ENCODE results near the gene RAB7A. TPM values are rescaled to one million over a fixed set of nuclear protein-coding genes. Genes with fewer than 3 reads are reported as not detected.

RAB7A gene
- total and polyA plus RNA-seq, 4 donors, result 127 to 271 (median 209) TPM

DNA sequence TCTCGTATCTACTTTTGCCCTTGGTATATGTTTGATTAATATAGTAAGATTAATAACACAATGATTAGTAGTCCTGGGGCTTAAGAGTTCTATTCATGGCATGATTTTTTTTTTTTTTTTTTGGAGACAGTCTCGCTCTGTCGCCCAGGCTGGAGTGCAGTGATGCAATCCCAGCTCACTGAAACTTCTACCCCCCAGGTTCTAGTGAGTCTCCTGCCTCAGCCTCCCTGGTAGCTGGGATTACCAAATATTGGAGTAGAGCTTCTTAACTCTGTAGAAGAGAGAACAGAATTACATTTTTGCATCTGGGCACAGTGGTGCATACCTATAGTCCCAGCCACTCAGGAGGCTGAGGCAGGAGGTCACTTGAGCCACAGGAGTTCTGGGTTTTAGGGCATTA lies 58.9 kb downstream of the RAB7A start:
- Histone ChIP-seq H3K27ac (ENCODE audit: low read depth in 1 of 2, low read length in 1 of 2) (peak overlapping the region in 1 of 2 donors; percentile 66), H3K9ac (ENCODE audit: insufficient read depth in 1 of 2, low read length in 2 of 2) (no peak overlapping the region), H3K4me3 (no peak overlapping the region), H3K36me3 (ENCODE audit: control insufficient read depth in 4 of 4, insufficient read depth in 4 of 4, low read length in 4 of 4) (no peaks in the 10 kb centered on the region), H3K4me1 (ENCODE audit: control insufficient read depth in 5 of 5, insufficient read depth in 5 of 5, low read length in 5 of 5) (peaks cover 0 to 52% (median 9%) of the 10 kb centered on the region in 5 donors), H3K27me3 (ENCODE audit: control insufficient read depth in 3 of 3, insufficient read depth in 3 of 3, low read length in 2 of 3) (no peaks in the 10 kb centered on the region), H3K9me3 (ENCODE audit: control insufficient read depth in 4 of 4, insufficient read depth in 3 of 4, low read length in 3 of 4) (no peaks in the 10 kb centered on the region)
- DNase-seq, result no peak
- no peak for ATAC-seq (ENCODE audit: insufficient read depth, low FRiP score)
- WGBS, 2 donors, result 42 to 66% methylated on average over 3 of the region's 3 CpGs
- TF ChIP-seq, protein P1, sequence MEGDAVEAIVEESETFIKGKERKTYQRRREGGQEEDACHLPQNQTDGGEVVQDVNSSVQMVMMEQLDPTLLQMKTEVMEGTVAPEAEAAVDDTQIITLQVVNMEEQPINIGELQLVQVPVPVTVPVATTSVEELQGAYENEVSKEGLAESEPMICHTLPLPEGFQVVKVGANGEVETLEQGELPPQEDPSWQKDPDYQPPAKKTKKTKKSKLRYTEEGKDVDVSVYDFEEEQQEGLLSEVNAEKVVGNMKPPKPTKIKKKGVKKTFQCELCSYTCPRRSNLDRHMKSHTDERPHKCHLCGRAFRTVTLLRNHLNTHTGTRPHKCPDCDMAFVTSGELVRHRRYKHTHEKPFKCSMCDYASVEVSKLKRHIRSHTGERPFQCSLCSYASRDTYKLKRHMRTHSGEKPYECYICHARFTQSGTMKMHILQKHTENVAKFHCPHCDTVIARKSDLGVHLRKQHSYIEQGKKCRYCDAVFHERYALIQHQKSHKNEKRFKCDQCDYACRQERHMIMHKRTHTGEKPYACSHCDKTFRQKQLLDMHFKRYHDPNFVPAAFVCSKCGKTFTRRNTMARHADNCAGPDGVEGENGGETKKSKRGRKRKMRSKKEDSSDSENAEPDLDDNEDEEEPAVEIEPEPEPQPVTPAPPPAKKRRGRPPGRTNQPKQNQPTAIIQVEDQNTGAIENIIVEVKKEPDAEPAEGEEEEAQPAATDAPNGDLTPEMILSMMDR (IDR thresholded peaks at IDR 0.05; ENCODE audit: control extremely low read depth, extremely low read depth), result no peak

DNA sequence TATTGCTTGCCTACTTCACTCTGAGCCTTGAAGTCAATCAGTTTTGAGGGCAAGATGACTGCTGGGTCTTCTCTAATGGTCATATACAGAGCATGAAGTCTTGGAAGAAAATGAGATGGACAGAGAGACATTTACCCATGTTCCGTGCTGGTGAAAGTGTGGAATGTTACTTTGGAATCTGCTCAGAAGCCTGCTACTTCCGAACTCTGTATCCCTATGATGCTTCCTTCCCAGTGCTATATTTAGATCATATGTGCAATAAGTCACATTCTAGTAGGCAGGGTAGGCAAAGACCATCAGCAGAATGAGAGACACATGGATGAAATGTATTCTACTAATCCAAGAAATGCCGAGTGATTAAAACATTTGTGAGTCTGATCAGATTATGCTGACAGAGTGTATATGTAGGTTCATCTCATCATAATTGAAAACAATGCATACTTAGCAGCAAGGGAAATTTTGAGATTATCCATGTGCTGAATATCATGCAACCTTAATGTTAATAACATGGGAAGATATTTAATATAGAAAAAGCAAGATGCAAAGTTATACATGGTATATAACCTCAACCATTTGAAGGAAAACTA lies 60.5 kb downstream of the RAB7A start:
- Histone ChIP-seq H3K4me3 (no peak overlapping the region), H3K9ac (ENCODE audit: insufficient read depth in 1 of 2, low read length in 2 of 2) (no peak overlapping the region), H3K36me3 (ENCODE audit: control insufficient read depth in 4 of 4, insufficient read depth in 4 of 4, low read length in 4 of 4) (no peaks in the 10 kb centered on the region), H3K9me3 (ENCODE audit: control insufficient read depth in 4 of 4, insufficient read depth in 3 of 4, low read length in 3 of 4) (no peaks in the 10 kb centered on the region), H3K4me1 (ENCODE audit: control insufficient read depth in 5 of 5, insufficient read depth in 5 of 5, low read length in 5 of 5) (peaks cover 0 to 46% (median 9%) of the 10 kb centered on the region in 5 donors), H3K27me3 (ENCODE audit: control insufficient read depth in 3 of 3, insufficient read depth in 3 of 3, low read length in 2 of 3) (no peaks in the 10 kb centered on the region), H3K27ac (ENCODE audit: low read depth in 1 of 2, low read length in 1 of 2) (peak overlapping the region in 1 of 2 donors; percentile 66)
- 58 to 64% methylated on average over 3 of the region's 3 CpGs for WGBS, 2 donors
- ATAC-seq (ENCODE audit: insufficient read depth, low FRiP score) (no peak), DNase-seq (no peak)
- TF ChIP-seq, protein P1 (IDR thresholded peaks at IDR 0.05; ENCODE audit: control extremely low read depth, extremely low read depth), result no peak

DNA sequence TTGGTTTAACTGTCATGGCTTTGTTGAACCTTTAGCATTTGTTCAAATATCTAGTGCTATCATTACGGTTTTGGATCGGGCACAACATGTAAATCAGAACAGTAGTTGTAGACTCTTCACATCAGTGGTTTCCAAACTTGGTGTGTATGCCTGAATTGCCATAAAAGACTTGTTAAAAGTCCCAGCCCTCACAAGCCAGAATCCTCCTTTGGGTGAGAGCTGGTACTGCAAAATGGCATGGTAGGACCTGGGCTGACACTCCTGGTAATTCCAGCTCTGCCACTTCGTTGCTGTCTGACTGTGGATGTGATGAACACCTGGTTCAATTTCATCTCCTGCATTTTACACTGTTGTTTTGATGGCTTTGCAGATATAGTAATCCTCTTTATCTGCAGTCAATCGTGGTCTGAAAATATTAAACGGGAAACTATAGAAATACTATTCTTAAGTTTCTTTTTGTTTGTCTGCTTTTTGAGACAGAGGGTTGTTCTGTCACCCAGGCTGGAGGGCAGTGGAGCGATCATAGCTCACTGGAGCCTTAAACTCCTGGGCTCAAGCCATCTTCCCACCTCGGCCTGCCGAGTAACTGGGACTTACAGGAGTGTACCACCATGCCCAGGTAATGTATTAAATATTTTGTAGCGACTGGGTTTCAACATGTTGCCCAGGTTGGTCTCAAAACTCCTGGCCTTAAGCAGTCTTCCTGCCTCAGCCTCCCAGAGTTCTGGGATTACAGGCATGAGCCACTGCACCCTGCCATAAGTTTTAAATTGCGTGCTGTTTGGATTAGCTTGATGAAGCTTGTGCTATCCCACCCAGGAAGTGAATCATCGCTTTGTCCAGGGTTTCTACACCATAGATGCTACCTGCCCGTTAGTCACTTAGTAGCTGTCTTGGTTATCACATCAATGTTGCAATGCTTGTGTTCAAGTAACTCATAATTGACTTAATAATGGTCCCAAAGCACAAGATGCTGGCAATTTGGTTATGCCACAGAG lies 61.6 kb downstream of the RAB7A start:
- ATAC-seq (ENCODE audit: insufficient read depth, low FRiP score) (no peak), DNase-seq (no peak)
- Histone ChIP-seq H3K4me3 (no peak overlapping the region), H3K27ac (ENCODE audit: low read depth in 1 of 2, low read length in 1 of 2) (peak overlapping the region in 1 of 2 donors; percentile 38), H3K9ac (ENCODE audit: insufficient read depth in 1 of 2, low read length in 2 of 2) (no peak overlapping the region), H3K36me3 (ENCODE audit: control insufficient read depth in 4 of 4, insufficient read depth in 4 of 4, low read length in 4 of 4) (no peaks in the 10 kb centered on the region), H3K9me3 (ENCODE audit: control insufficient read depth in 4 of 4, insufficient read depth in 3 of 4, low read length in 3 of 4) (no peaks in the 10 kb centered on the region), H3K4me1 (ENCODE audit: control insufficient read depth in 5 of 5, insufficient read depth in 5 of 5, low read length in 5 of 5) (peaks cover 0 to 48% (median 7%) of the 10 kb centered on the region in 5 donors), H3K27me3 (ENCODE audit: control insufficient read depth in 3 of 3, insufficient read depth in 3 of 3, low read length in 2 of 3) (no peaks in the 10 kb centered on the region)
- TF ChIP-seq, protein P1 (IDR thresholded peaks at IDR 0.05; ENCODE audit: control extremely low read depth, extremely low read depth), result no peak
- WGBS, 2 donors, result 71 to 81% methylated on average over 12 of the region's 12 CpGs
